ENCODE measurements around the gene BRD4.

GRCh38 chr19:15254547-15254946 lies 77.8 kb downstream of the BRD4 start:
- no peak for TF ChIP-seq USF1 (IDR thresholded peaks at IDR 0.05)
- no peak for TF ChIP-seq TAF1 (IDR thresholded peaks at IDR 0.05; ENCODE audit: low read depth)
- TF ChIP-seq REST (IDR thresholded peaks at IDR 0.05; ENCODE audit: low read depth): no peak
- TF ChIP-seq FOXM1 (IDR thresholded peaks at IDR 0.05; ENCODE audit: borderline replicate concordance, low read depth): no peak
- no peak for TF ChIP-seq YY1 (IDR thresholded peaks at IDR 0.05; ENCODE audit: low read depth)
- TF ChIP-seq TCF12 (IDR thresholded peaks at IDR 0.05; ENCODE audit: low read depth): no peak
- no peak for TF ChIP-seq RAD21 (IDR thresholded peaks at IDR 0.05; ENCODE audit: low read depth)
- no peak for TF ChIP-seq CEBPB (IDR thresholded peaks at IDR 0.05)
- TF ChIP-seq MAX (IDR thresholded peaks at IDR 0.05): no peak
- TF ChIP-seq EP300 (IDR thresholded peaks at IDR 0.05; ENCODE audit: borderline replicate concordance): no peak
- no peak for TF ChIP-seq EGR1 (IDR thresholded peaks at IDR 0.05)
- TF ChIP-seq CREB1 (IDR thresholded peaks at IDR 0.05; ENCODE audit: low read depth): no peak
